Prostate gland (tissue), 2 donors: ENCODE results near the gene UBAC1. TPM values are rescaled to one million over a fixed set of nuclear protein-coding genes. Genes with fewer than 3 reads are reported as not detected.

Experiments used
- DNase-seq: peaks from one replicate; pipeline ENCODE4 v3.0.0-alpha.2; 2019; ENCODE audit warnings: low spot score
- H3K27ac ChIP-seq, 2 donors: fragments of 200-600 bp; sonication (generic); 2 replicates each; pipeline ENCODE4 v1.5.1; 2017 to 2019
- H3K27me3 ChIP-seq: fragments of 200-600 bp; sonication (generic); replicated peaks from 2 replicates; pipeline ENCODE4 v1.5.1; 2019; ENCODE audit not compliant: insufficient read depth
- H3K36me3 ChIP-seq, 2 donors: fragments of 200-600 bp; sonication (generic); 1 replicate in 1 of 2; 2 replicates in 1 of 2; pipeline versions ENCODE4 v1.5.1 to v1.8.1; 2017 to 2019
- H3K4me1 ChIP-seq: fragments of 200-600 bp; sonication (generic); replicated peaks from 2 replicates; pipeline ENCODE4 v1.5.1; 2019
- H3K4me3 ChIP-seq, 2 donors: fragments of 200-600 bp; sonication (generic); 2 replicates each; pipeline ENCODE4 v1.5.1; 2017 to 2019
- H3K9me3 ChIP-seq: fragments of 200-600 bp; sonication (generic); 2 replicates; pipeline ENCODE4 v1.5.1; 2017
- POLR2A ChIP-seq: fragments of 450-650 bp; IDR thresholded peaks from one replicate; pipeline ENCODE4 v1.6.1; 2016; ENCODE audit warnings: antibody characterized with exemption, mild to moderate bottlenecking
- POLR2AphosphoS5 ChIP-seq: sonication (generic); formaldehyde crosslinking; IDR thresholded peaks from one replicate; pipeline ENCODE4 v1.6.1; 2017; ENCODE audit warnings: antibody characterized with exemption
- WGBS: methylation state at CpG from one replicate; pipeline ENCODE4 v1.1.5; 2018; 5-methylcytosine and 5-hydroxymethylcytosine counted together
- intact Hi-C: fragments of 100-400 bp; cut with DNase I; formaldehyde crosslinking; loops from one replicate; pipeline ENCODE4 v1.14.2; 2022
- total RNA-seq, 2 donors: library from RNA; depleted of rRNA; stranded (reverse); fragments of >200 nt; gene quantifications; one replicate each; pipeline ENCODE4 v1.1.0, GENCODE V29; 2016
- TF ChIP-seq, protein P1 (sequence below), 4 experiments: fragments of 200-600 bp in 2 of 4; fragments of 450-650 bp in 2 of 4; sonication (generic) in 2 of 4; IDR thresholded peaks; 1 replicate in 3 of 4; 2 replicates in 1 of 4; pipeline ENCODE4 v1.5.1; 2016 to 2019; ENCODE audit warnings: antibody characterized with exemption in 4 of 4, mild to moderate bottlenecking in 2 of 4, moderate library complexity in 2 of 4

Gene UBAC1
- total RNA-seq, 2 donors from 2014 or later, result 53.7 to 59.1 TPM

DNA sequence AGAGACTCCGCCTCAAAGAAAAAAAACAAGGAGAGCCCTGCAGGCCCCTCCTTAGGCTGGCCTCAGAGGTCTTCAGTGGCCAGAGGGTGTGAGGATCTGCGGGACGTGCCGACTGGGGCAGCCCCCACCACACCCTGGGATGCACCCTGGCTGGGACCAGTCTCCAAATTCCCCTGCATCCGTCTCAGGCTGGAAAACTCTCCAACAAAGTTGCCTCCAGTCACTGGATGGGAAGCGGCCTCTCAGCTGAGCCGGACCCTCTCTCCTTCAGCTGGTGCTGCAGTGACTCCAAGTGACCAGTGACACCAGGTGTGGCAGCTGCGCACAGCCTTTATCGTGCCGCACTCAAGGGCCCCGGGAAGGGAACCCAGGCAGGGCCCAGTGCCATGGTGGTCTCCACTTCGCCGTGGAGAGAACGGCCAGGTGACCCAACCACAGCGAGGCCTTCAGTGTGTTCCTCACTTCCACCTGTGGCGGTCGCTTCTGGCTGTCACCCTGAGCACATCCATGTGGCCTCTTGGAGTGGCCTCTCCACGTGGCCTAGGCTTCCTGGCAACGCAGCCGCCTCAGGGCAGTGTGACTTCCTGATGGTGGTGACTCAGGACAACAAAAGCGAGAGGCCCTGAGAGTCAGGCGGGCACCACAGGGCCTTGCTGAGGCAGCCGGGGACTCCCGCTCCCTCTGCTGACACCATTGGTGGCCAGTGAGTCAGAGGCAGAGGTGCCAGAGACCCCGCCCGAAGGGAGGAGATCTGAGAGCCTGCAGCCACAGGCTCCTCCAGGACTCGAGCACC is 34.6 kb downstream of the UBAC1 start:
- WGBS, result 80% methylated on average over 24 of the region's 27 CpGs
- Histone ChIP-seq H3K4me3 (no peak overlapping the region), H3K27ac (no peak overlapping the region), H3K36me3 (no peaks in the 10 kb centered on the region), H3K4me1 (no peaks in the 10 kb centered on the region), H3K9me3 (no peaks in the 10 kb centered on the region), H3K27me3 (no peaks in the 10 kb centered on the region)
- intact Hi-C loops, result no loop called here
- TF ChIP-seq POLR2A (no peak), POLR2AphosphoS5 (no peak)
- TF ChIP-seq, protein P1, sequence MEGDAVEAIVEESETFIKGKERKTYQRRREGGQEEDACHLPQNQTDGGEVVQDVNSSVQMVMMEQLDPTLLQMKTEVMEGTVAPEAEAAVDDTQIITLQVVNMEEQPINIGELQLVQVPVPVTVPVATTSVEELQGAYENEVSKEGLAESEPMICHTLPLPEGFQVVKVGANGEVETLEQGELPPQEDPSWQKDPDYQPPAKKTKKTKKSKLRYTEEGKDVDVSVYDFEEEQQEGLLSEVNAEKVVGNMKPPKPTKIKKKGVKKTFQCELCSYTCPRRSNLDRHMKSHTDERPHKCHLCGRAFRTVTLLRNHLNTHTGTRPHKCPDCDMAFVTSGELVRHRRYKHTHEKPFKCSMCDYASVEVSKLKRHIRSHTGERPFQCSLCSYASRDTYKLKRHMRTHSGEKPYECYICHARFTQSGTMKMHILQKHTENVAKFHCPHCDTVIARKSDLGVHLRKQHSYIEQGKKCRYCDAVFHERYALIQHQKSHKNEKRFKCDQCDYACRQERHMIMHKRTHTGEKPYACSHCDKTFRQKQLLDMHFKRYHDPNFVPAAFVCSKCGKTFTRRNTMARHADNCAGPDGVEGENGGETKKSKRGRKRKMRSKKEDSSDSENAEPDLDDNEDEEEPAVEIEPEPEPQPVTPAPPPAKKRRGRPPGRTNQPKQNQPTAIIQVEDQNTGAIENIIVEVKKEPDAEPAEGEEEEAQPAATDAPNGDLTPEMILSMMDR (IDR thresholded peaks at IDR 0.05), result no peak
- no peak for DNase-seq

DNA sequence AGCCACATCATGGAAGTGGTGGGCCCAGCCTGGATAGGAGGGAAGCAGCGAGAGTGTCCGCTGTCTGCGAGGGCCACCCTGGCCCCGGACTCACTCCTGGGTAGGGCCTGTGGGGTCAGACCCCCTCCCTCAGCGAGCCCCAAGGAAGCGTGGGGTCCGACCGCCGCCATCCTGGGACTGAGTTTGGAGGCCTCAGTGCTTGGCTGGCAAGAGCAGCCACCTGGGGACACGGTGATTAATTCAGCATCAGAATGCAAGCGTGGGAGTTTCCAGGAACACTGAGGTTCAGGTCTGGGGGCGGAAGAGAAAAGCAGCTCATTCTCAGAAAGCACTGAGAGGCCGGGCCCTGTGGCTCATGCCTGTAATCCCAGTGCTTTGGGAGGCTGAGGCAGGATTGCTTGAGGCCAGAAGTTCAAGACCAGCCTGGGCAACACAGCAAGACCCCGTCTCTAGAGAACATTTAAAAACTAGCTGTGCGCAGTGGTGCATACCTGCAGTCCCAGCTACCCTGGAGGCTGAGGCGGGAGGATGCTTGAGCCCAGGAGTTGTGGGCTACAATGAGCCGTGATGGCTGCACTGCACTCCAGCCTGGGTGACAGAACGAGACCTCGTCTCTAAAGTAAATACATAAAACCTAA is 35.6 kb downstream of the UBAC1 start:
- no peaks in the 10 kb centered on the region for H3K9me3 ChIP-seq
- H3K4me3 ChIP-seq, result no peak overlapping the region
- 86% methylated on average over 19 of the region's 19 CpGs for WGBS
- no peaks in the 10 kb centered on the region for H3K27me3 ChIP-seq
- no peaks in the 10 kb centered on the region for H3K36me3 ChIP-seq
- TF ChIP-seq POLR2AphosphoS5 (no peak), POLR2A (no peak)
- TF ChIP-seq, protein P1 (IDR thresholded peaks at IDR 0.05), result no peak
- H3K27ac ChIP-seq, result no peak overlapping the region
- DNase-seq, result no peak
- intact Hi-C loops, result no loop called here
- H3K4me1 ChIP-seq, result no peaks in the 10 kb centered on the region

DNA sequence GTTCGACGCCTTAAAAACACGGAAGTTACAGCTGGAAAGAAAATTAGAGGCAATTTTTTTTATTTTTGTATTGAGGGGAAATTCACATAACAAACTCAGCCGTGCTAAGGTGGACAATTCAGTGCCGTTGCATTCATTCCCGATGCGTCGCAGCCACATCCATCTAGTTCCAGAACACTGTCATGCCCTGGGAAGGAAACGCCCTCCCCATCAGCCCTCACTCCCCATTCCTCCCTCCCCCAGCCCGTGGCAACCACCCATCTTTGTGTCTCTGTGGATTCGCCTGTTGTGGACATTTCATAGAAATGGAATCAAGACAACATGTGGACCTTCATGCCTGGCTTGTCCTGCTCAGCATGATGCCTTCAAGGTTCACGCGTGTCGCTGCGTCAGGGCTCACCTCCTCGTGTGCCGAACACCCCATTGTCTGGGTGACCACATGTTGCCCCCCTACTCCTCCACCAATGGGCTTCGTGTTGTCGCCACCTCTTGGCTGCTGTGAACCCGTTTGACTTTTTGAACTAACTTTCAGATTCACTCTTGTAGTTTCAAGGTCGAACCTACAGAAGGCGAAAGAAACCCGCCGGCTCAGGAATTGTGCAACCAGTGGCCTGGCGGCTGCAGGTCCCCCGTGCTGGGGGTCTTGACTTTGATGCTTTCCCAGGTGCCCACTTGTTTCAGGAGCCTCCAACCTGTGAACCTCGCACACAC is 36.4 kb downstream of the UBAC1 start:
- no peaks in the 10 kb centered on the region for H3K36me3 ChIP-seq
- DNase-seq, result no peak
- H3K9me3 ChIP-seq, result no peaks in the 10 kb centered on the region
- 86% methylated on average over 27 of the region's 27 CpGs for WGBS
- H3K27me3 ChIP-seq, result no peaks in the 10 kb centered on the region
- H3K4me1 ChIP-seq, result no peaks in the 10 kb centered on the region
- H3K4me3 ChIP-seq, result no peak overlapping the region
- TF ChIP-seq, protein P1 (IDR thresholded peaks at IDR 0.05), result no peak
- TF ChIP-seq POLR2A (no peak), POLR2AphosphoS5 (no peak)
- H3K27ac ChIP-seq, result no peak overlapping the region
- intact Hi-C loops, result no loop called here

DNA sequence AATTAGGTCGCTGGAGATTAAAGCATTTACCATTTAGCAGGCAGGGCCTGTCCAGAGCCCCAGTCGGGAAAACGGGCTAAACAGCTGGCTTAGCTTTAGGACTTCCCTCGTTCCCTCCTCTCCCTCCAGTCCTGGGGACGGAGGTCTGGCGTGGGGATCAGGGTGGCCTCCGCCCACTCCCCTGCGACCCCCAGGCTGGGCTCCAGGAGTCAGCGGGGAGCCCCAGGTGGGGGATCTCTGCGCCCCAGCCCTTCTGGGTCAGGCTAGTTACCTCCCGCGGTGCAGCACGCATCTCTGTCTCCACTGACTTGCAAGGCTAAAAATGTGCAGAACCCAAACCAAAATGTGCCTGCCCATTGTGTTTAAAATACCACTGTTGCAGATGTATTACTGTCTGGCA is 37.7 kb downstream of the UBAC1 start:
- H3K27ac ChIP-seq, result no peak overlapping the region
- no peak for DNase-seq
- H3K27me3 ChIP-seq, result no peaks in the 10 kb centered on the region
- intact Hi-C loops, result no loop called here
- TF ChIP-seq, protein P1 (IDR thresholded peaks at IDR 0.05), result no peak
- no peak for TF ChIP-seq POLR2A
- no peak for TF ChIP-seq POLR2AphosphoS5
- 92% methylated on average over 13 of the region's 13 CpGs for WGBS
- no peaks in the 10 kb centered on the region for H3K36me3 ChIP-seq
- H3K4me3 ChIP-seq, result no peak overlapping the region
- H3K9me3 ChIP-seq, result no peaks in the 10 kb centered on the region
- H3K4me1 ChIP-seq, result no peaks in the 10 kb centered on the region
